Left lobe of liver (tissue), 2 donors: Measurements from ENCODE around the gene GRM7. TPM values are rescaled to one million over a fixed set of nuclear protein-coding genes. Genes with fewer than 3 reads are reported as not detected.

Experiments used
- ATAC-seq: fragments of 200-7000 bp; cut with Tn5 transposase; one replicate; pipeline ENCODE4 v1.9.1; 2020; ENCODE audit warnings: mild to moderate bottlenecking, moderate library complexity
- DNase-seq: peaks from one replicate; pipeline ENCODE4 v3.0.0-alpha.2; 2020; ENCODE audit warnings: low spot score
- total RNA-seq: library from RNA; stranded (reverse); gene quantifications from one replicate; pipeline ENCODE4 v1.2.1, GENCODE V29; 2021
- donor health status: DM: no; HTN: no; CAD: no; lungs with moderate emphysema.
- donor health status: DM: no; HTN: yes; CAD: no.

Gene GRM7
- total RNA-seq, 1 donor from 2014 or later: 0.08 TPM

- DNase-seq (no peak), ATAC-seq (no peak)
These were observed 704.7 kb downstream of the GRM7 start for GRCh38 chr3:7565574-7565973.

GRCh38 chr3:7567160-7567559, 706.2 kb downstream of the GRM7 start:
- ATAC-seq (no peak), DNase-seq (no peak)

GRCh38 chr3:7568526-7569184, 707.7 kb downstream of the GRM7 start:
- ATAC-seq (no peak), DNase-seq (no peak)

- ATAC-seq: no peak
- DNase-seq: no peak
These were observed 712.4 kb downstream of the GRM7 start for GRCh38 chr3:7573330-7573729.

DNA sequence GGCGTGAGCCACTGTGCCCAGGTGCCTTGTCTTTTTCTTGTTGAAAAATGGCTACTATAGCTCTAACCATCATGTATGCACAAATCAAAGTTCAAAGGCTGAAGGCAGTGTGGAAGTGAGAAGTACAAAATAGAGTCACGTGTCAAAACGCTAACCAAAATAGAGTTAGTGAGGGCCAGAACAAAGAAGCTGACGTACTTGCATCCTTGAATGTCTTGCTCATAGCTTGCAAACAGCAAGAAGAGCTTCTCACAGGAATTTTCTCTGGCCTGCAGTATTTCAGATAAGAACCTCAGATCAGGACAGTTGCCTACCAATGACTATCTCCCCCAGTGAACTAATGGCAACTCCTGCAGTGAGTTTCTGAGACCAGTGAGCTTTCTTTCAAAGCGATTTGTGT, 713.5 kb downstream of the GRM7 start:
- no peak for ATAC-seq
- no peak for DNase-seq

DNA sequence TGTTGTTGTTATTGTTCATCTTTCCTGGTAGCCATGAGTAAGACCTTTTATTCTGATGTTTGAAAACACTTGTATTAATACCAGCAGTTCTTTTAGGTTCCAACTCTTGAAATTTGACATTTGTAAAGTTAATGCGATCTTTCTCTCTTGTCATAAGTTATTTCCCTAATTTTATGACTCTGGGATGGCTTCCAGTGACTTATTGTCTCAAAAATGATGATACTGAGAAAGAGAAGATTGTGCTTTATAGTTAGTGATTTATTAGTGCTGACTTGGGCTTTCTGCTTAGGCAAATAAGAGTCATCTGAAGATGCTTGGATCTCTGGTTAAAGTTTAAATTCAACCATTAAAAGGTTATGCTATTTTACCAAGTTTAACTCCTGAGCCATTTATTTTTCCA, 715.2 kb downstream of the GRM7 start:
- no peak for ATAC-seq

DNA sequence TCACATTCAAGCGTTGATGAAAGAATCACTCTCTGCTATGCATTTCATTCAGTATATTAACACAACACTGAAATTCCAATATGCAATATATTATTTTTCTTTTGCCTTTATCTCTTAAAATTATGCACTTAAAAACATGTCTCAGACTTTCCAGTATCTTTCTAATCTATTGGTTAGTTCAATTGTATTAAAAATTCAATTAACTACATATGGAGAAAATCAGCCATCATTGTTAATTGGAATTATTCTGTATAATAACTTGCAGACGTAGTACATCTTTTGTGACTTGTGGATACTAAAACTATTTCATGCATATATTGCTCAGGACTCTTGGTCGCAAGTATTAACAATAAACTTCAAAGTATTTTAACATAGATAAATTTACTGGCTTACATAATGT, 715.6 kb downstream of the GRM7 start:
- ATAC-seq (no peak), DNase-seq (no peak)

More for the DNA sequence above, 715.2 kb downstream of the GRM7 start:
- no peak for DNase-seq

GRCh38 chr3:7577513-7577912, 716.6 kb downstream of the GRM7 start:
- DNase-seq: no peak
- ATAC-seq: no peak

DNA sequence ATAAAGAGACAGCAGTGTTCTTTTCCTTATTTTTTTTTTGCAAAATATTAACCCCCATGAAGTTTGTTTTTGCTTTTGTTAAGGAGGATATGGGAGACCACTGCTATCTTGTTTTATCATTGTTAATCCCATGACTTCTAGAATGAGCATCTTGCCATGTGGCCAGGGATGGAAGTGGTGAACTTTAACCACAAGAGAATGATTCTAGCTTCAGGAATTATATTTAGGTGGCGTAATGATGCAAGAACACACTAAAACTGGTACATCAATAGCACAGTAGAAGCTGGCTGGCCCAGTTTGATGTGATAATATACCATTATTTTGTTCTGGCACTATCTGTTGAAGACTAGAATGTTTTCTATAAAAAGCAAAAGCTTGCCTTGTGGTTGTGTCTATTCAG, 720.9 kb downstream of the GRM7 start:
- ATAC-seq: no peak

DNA sequence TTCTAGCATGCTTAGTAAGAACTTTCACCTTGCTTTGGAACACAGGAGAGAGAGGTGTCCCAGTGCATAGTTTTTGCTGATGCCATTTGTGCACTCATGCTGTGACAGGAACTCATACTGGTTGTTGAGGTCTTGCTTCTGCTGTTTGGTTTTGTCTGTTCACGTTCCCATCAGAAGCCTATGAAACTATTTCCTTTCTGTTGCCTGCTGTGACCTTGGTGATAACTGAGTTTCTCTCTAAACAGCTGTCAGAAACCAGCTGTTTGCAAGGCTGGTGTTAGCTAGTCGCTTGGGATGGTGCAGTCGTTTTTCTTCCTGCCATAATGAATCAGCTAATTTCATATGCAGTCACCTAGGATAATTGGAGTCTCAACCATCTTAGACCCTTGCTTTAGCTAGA, 724.1 kb downstream of the GRM7 start:
- DNase-seq (no peak), ATAC-seq (no peak)

More for the DNA sequence above, 720.9 kb downstream of the GRM7 start:
- no peak for DNase-seq

DNA sequence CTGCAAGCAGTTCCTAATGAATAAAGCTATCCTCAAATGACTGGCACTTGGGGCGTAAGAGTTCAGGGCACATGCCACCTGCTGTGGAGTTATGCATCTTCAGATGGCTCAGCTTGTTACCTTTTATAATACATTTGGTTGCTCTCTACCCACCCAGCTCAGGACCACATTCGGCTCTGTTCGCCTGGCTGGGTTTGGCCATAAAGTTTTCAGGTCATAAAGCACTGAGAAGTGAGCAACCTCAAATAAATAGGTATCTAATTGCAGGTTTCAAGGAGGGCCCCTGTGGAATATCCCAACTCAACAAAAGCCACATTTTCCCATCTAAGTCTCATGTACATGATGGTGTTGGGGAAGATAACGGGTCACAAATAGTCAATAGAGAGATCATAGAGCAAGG, 727.3 kb downstream of the GRM7 start:
- no peak for DNase-seq
- ATAC-seq: no peak

GRCh38 chr3:7589526-7589925, 728.6 kb downstream of the GRM7 start:
- ATAC-seq: no peak

DNA sequence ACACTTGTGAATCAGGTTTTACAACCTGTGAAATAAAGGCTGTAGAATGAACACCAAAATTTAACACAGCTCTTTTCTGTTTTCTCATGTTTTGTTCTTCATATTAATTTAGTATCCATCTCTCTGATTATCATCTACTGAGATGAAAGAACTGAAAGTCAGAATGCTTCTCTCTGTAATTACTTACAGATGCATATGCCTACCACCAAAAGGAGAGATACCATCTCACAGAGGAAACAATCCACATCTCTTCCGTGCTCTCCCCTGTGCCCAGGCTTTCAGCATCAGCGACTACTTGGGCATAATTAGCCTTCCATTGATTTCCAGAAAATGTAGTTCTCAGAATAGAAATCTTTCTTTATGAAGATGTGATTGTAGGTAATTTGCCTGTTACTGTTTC, 741.4 kb downstream of the GRM7 start:
- no peak for DNase-seq
- ATAC-seq: no peak

More at GRCh38 chr3:7589526-7589925, 728.6 kb downstream of the GRM7 start:
- no peak for DNase-seq

DNA sequence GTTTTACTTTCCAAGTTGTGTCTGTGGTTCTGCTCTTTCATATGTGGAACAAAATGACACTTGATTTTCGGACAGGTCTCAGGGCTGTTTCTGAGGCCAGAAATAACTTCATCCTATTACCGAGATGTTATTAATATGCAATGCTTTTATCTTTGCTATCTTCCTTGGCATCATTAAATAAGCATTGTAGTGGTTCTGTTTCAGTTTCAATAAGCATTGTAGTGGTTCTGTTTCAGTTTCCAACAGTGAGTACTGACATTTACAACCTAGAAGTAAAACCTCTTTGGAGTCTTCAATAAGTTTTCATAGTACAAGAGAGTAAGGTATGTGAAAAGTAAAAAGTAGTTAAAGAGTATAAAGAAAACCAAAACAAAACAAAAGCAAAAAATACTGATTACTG, 746.2 kb downstream of the GRM7 start:
- ATAC-seq: no peak

GRCh38 chr3:7607676-7608075, 746.8 kb downstream of the GRM7 start:
- ATAC-seq: peak; percentile 16
- DNase-seq: no peak

More for the DNA sequence above, 746.2 kb downstream of the GRM7 start:
- no peak for DNase-seq

- ATAC-seq (no peak), DNase-seq (no peak)
These were observed 749.7 kb downstream of the GRM7 start for GRCh38 chr3:7610634-7611033.

DNA sequence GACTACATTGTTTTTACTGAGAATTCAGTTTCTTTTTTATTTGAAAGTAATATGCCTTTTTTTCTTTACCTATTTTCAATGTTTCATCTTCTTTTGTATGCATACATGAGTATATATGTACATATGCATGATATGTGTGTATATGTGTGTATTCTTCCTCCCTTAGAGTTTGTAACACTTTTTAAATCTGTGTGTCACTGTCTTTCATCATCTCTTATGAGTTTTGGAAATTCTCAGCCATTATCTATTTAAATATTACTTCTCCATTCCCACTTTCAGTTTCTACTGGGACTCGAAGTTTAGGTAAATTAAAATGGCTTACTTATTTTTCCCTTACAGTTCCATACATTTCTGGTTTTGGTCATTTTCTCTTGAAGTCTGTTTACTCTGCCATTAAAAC, 754.1 kb downstream of the GRM7 start:
- ATAC-seq (no peak), DNase-seq (no peak)

DNA sequence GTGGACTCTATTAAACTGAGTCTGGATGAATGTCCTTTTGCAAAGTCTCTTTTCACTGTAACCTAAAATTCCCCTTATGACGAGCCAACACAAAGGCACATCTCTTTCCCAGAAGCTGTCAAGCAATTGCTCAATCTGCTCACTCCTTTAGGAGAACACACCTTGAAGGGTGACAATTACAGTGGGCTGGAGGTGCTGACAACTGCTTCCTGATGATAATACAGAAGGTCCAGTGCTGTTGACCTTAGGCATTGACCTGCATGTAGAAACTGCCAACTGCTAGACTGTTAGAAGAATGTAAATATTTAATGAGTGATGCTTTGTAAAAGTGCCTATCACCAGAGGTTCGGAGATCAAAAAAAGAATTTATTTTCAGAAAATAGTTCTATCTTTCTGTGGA, 757.7 kb downstream of the GRM7 start:
- ATAC-seq: peak; percentile 92
- peak; percentile 48 for DNase-seq

DNA sequence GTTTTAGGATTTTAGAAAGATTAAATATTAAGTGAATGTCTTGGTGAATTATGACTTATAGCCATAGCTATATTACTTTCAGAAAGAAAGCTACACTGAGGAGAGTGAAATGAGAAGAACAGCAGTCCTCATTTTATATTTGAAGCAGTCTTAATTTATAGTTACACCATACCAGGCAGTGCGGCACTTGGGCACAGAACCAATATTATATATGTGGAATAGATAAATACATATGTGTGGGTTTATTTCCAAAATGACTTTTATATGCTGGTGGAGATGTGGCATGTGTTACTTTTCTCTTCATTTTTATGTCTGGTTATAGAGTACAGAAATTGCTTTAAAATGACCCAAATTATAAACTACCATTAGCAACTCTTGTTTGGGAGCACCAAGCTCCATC, 759.5 kb downstream of the GRM7 start:
- DNase-seq: no peak
- ATAC-seq: no peak

DNA sequence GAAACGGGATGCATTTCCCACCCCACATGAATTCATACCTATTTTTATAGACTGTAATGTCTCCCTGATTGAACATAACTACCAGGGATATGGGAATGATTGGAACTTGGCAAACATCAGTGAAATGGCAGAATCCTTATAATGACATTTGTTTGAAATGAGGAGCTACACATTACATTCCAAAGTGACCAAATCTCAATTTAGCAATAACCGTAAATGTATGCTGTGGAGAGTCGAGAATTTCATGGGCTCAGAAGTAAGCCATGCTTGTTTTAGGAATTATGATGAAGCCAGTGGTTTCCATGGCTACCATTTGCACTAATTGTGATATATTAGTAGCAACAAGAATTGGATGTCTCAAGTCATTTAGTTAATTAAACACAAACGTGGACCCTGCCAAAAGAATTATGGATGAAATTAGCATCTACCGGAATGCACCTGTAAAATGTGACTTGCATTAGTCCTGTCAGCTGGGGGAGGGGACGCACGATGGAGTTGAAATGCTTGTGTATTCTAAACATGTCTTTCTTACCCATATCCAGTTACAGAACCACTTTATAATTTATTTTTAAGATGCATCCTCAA, 760.2 kb downstream of the GRM7 start:
- ATAC-seq (no peak), DNase-seq (no peak)

DNA sequence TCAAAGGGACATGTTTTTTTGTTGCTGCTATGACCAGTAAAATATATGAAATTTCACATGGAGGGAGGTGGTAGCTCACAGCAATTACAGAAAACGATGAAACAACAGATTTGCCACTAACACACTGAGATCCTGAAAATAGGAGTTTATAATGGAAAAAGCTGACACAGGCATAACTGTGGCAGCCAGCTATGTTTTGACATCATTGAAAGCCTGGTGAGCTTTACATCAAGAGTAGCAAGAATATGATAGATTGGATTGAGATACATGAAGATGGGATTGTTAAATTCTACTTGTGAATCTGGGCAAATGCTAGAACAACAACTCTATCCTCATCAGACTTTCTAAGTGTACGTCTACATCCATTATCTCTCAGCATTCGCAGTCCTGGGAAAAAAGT, 760.7 kb downstream of the GRM7 start:
- no peak for ATAC-seq
- no peak for DNase-seq

- ATAC-seq (no peak), DNase-seq (no peak)
These were observed 764.1 kb downstream of the GRM7 start for GRCh38 chr3:7625021-7625420.

DNA sequence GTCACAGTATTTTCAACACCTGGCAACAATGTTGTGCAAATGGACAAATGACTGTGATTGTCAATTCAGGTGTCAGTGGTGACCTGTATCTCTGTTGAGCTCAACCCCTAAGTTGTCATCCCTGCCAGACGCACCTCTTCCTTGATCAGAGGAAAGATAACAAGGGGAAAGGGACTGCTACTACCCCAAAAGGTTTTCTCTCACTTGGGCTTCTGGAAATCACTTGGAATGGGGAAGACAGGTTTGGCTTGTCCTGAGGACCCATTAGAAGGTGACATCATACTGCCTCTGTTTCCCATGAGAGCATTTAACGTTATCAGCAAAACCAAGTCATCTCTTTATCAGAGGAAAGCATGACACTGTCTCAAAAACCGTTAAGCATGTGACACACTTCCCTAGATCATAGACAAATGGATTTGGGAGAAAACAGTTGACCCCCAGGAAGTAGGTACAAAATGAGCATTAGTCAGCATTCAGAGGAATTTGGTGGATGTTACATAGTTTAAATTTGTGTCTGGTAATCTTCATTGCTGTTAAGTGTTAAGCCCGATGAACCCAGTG, 769.5 kb downstream of the GRM7 start:
- DNase-seq (no peak), ATAC-seq (no peak)
